Measurements from ENCODE around the gene RAB7B. TPM values are rescaled to one million over a fixed set of nuclear protein-coding genes. Genes with fewer than 3 reads are reported as not detected.

The RAB7B gene
- total RNA-seq, 1 experiment from 2014 or later: 0.22 TPM

DNA sequence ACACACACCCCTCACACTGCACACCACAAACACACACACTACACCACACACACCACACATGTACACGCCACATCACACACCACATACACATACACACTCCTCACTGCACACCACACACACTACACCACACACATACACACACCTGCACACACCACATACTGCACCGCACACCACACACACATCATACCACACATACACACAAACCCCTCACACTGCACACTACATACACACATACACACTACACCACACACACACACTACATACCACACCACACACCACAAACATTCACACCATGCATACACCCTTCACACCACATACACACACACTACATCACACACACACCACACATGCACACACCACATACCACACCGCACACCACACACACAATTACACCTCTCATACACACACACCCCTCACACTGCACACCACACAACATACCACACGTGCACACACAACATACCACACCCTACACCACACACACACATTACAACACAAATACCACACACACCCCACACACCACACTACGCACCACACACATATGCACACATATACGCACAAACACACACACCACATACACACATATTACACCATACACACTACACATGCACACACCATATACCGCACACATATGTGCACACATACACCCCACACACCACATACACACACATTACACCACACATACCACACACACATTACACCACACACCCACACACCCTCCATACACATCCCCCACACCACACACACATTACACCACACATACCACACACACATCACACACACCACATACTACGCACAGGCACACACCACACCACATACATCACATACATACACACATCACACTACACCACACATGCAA, 29.6 kb downstream of the RAB7B start (continued):
- TF ChIP-seq, protein P1, sequence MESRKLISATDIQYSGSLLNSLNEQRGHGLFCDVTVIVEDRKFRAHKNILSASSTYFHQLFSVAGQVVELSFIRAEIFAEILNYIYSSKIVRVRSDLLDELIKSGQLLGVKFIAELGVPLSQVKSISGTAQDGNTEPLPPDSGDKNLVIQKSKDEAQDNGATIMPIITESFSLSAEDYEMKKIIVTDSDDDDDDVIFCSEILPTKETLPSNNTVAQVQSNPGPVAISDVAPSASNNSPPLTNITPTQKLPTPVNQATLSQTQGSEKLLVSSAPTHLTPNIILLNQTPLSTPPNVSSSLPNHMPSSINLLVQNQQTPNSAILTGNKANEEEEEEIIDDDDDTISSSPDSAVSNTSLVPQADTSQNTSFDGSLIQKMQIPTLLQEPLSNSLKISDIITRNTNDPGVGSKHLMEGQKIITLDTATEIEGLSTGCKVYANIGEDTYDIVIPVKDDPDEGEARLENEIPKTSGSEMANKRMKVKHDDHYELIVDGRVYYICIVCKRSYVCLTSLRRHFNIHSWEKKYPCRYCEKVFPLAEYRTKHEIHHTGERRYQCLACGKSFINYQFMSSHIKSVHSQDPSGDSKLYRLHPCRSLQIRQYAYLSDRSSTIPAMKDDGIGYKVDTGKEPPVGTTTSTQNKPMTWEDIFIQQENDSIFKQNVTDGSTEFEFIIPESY (IDR thresholded peaks at IDR 0.05; ENCODE audit: extremely low read depth, insufficient replicate concordance, low read length): no peak
- TF ChIP-seq SP1 (IDR thresholded peaks at IDR 0.05; ENCODE audit: low read depth) (no peak), EZH2phosphoT487 (IDR thresholded peaks at IDR 0.05; ENCODE audit: borderline replicate concordance) (no peak), CEBPB (IDR thresholded peaks at IDR 0.05; ENCODE audit: low read depth) (no peak), REST (IDR thresholded peaks at IDR 0.05; ENCODE audit: low read depth) (no peak), POLR2AphosphoS5 (IDR thresholded peaks at IDR 0.05; ENCODE audit: low read depth, low read length) (no peak), ELF1 (IDR thresholded peaks at IDR 0.05; ENCODE audit: borderline replicate concordance, low read depth) (no peak)
